Endothelial cell of umbilical vein (primary cell): ENCODE measurements around the gene PCDHGB4. TPM values are rescaled to one million over a fixed set of nuclear protein-coding genes. Genes with fewer than 3 reads are reported as not detected.

ENCODE experiments used
- BruUV-seq: library from RNA; stranded (reverse); fragments of 400-500 nt; replicated peaks from 2 replicates; lab custom pipeline; 2021; lab: Mats Ljungman, UMichigan
- CTCF ChIA-PET: fragments of 300-600, 350-600 bp; sonication (Branson Sonifier 250); formaldehyde crosslinking; loops from one replicate; lab custom pipeline; 2021; ENCODE audit warnings: antibody characterized with exemption, inconsistent platforms; lab: Charles Lee
- POLR2A ChIA-PET: fragments of 300-600, 350-600 bp; sonication (Branson Sonifier 250); formaldehyde crosslinking; loops from one replicate; lab custom pipeline; 2021; ENCODE audit warnings: antibody characterized with exemption, inconsistent platforms; lab: Charles Lee
- DNase-seq: peaks from one replicate; pipeline ENCODE4 v3.0.0-alpha.2; 2011; ENCODE audit warnings: low read depth, low spot score
- FAIRE-seq: peaks from 2 replicates; lab custom pipeline; 2011; peaks lifted over from hg19 to GRCh38; lab: Jason Lieb, UNC
- H2AFZ ChIP-seq: 2 replicates; pipeline ENCODE4 v1.6.0; 2012; ENCODE audit warnings: low read depth, low read length, control low read depth, inconsistent platforms
- H3K27ac ChIP-seq: 2 replicates; pipeline ENCODE4 v1.5.1; 2011; ENCODE audit warnings: low read depth, mild to moderate bottlenecking, control low read depth, low read length, moderate library complexity; ENCODE audit not compliant: insufficient read depth
- H3K27me3 ChIP-seq, 2 experiments: 2 replicates each; pipeline versions ENCODE4 v1.6.0 to v1.6.1; 2011; ENCODE audit warnings: low read length in 2 of 2, mixed read lengths in 1 of 2; ENCODE audit not compliant: control insufficient read depth in 2 of 2, insufficient read depth in 2 of 2
- H3K36me3 ChIP-seq, 2 experiments: 2 replicates in 1 of 2; 3 replicates in 1 of 2; pipeline ENCODE4 v1.5.1; 2011; ENCODE audit warnings: low read length in 2 of 2, mild to moderate bottlenecking in 1 of 2, moderate library complexity in 1 of 2; ENCODE audit not compliant: control insufficient read depth in 2 of 2, insufficient read depth in 2 of 2; ENCODE audit errors: extremely low read depth in 1 of 2
- H3K4me1 ChIP-seq: 3 replicates; pipeline ENCODE4 v1.5.1; 2011; ENCODE audit warnings: mild to moderate bottlenecking, low read length; ENCODE audit not compliant: control insufficient read depth, insufficient read depth; ENCODE audit errors: extremely low read depth
- H3K4me2 ChIP-seq: 2 replicates; pipeline ENCODE4 v1.6.1; 2011; ENCODE audit warnings: low read length, control low read depth, mixed read lengths; ENCODE audit not compliant: insufficient read depth
- H3K4me3 ChIP-seq, 3 experiments: fragments of 200-600 bp in 1 of 3; sonication (generic), shearing (Covaris generic) in 1 of 3; replicated peaks in 1 of 3; 2 replicates each; pipeline ENCODE4 v1.5.1; 2011 to 2016; ENCODE audit warnings: control low read depth in 3 of 3, low read length in 3 of 3, mild to moderate bottlenecking in 2 of 3, inconsistent platforms in 1 of 3, low read depth in 1 of 3, moderate library complexity in 1 of 3; ENCODE audit not compliant: insufficient read depth in 1 of 3
- H3K79me2 ChIP-seq: 2 replicates; pipeline ENCODE4 v1.6.0; 2012; ENCODE audit warnings: low read length, inconsistent platforms; ENCODE audit not compliant: control insufficient read depth, insufficient read depth
- H3K9ac ChIP-seq: replicated peaks from 2 replicates; pipeline ENCODE3; 2011; ENCODE audit warnings: low read length, control low read depth; ENCODE audit not compliant: insufficient read depth; ENCODE audit errors: extremely low read depth
- H3K9me1 ChIP-seq: replicated peaks from 3 replicates; pipeline ENCODE4 v1.6.0; 2011; ENCODE audit warnings: mild to moderate bottlenecking, low read length; ENCODE audit not compliant: control insufficient read depth, insufficient read depth; ENCODE audit errors: extremely low read depth
- H3K9me3 ChIP-seq: replicated peaks from 2 replicates; pipeline ENCODE4 v1.5.1; 2012; ENCODE audit warnings: low read length, inconsistent platforms; ENCODE audit not compliant: control insufficient read depth, insufficient read depth
- H4K20me1 ChIP-seq: replicated peaks from 2 replicates; pipeline ENCODE3; 2011; ENCODE audit warnings: mild to moderate bottlenecking, low read length; ENCODE audit not compliant: control insufficient read depth, insufficient read depth; ENCODE audit errors: extremely low read depth
- CTCF ChIP-seq, 2 donors: IDR thresholded peaks; 1 replicate in 1 of 2; 2 replicates in 1 of 2; pipeline ENCODE4 v1.5.1; 2011; ENCODE audit warnings: low read length in 2 of 2, mild to moderate bottlenecking in 2 of 2, moderate library complexity in 2 of 2, control low read depth in 1 of 2, inconsistent platforms in 1 of 2, low read depth in 1 of 2; ENCODE audit not compliant: insufficient read depth in 1 of 2; ENCODE audit errors: extremely low read depth in 1 of 2
- EZH2 ChIP-seq: IDR thresholded peaks from 2 replicates; pipeline ENCODE4 v1.6.1; 2012; ENCODE audit warnings: borderline replicate concordance, low read depth, mild to moderate bottlenecking, moderate library complexity, low read length, inconsistent platforms; ENCODE audit not compliant: severe bottlenecking
- FOS ChIP-seq: IDR thresholded peaks from 2 replicates; pipeline ENCODE4 v1.6.1; 2011; ENCODE audit warnings: mild to moderate bottlenecking, low read length, moderate library complexity, borderline replicate concordance; ENCODE audit not compliant: insufficient read depth
- GATA2 ChIP-seq: IDR thresholded peaks from 2 replicates; pipeline ENCODE4 v1.7.0; 2011; ENCODE audit warnings: low read depth, mild to moderate bottlenecking, moderate library complexity, mixed read lengths, low read length; ENCODE audit not compliant: insufficient read length, insufficient read depth
- JUN ChIP-seq: IDR thresholded peaks from 2 replicates; pipeline ENCODE4 v1.6.1; 2011; ENCODE audit warnings: borderline replicate concordance, low read depth; ENCODE audit not compliant: insufficient read length, insufficient read depth
- MAX ChIP-seq: IDR thresholded peaks from 2 replicates; pipeline ENCODE4 v1.6.1; 2011; ENCODE audit not compliant: insufficient read depth, insufficient read length
- MYC ChIP-seq: IDR thresholded peaks from one replicate; pipeline ENCODE4 v1.6.1; 2011; ENCODE audit warnings: mild to moderate bottlenecking, low read depth, low read length
- POLR2A ChIP-seq: IDR thresholded peaks from 2 replicates; pipeline ENCODE4 v1.6.1; 2012; ENCODE audit warnings: low read depth, mild to moderate bottlenecking, control low read depth, low read length
- POLR2AphosphoS5 ChIP-seq: IDR thresholded peaks from 2 replicates; pipeline ENCODE4 v1.6.1; 2012; ENCODE audit warnings: low read depth, mild to moderate bottlenecking, control low read depth, low read length, moderate library complexity; ENCODE audit not compliant: insufficient read depth
- dilution Hi-C: fragments of 300-500 bp; cut with MboI; formaldehyde crosslinking; loops from one replicate; pipeline ENCODE4 v1.15.0; 2019; ENCODE audit warnings: low sequenced_read_pairs; ENCODE audit not compliant: extremely low pct_ligation_motif_present
- intact Hi-C: fragments of 100-400 bp; cut with micrococcal nuclease; formaldehyde crosslinking; loops from one replicate; pipeline ENCODE4 v1.10.0; 2022
- polyA plus RNA-seq, 4 experiments: library from polyadenylated mRNA; depleted of rRNA in 3 of 4; stranded (reverse) in 3 of 4; unstranded in 1 of 4; fragments of >200 nt; gene quantifications; 2 replicates each; pipeline versions ENCODE4 v1.2.1 to v1.2.3, GENCODE V29; 2011 to 2012; ENCODE audit warnings: missing spikeins in 1 of 4
- total RNA-seq: library from RNA; stranded (reverse); gene quantifications from 2 replicates; pipeline ENCODE4 v1.2.3, GENCODE V29; 2021

The PCDHGB4 gene
- total and polyA plus RNA-seq, 2 donors (not counting 3 experiments of a cell fraction or from before 2014, with no cell fraction given): 6.5 to 6.9 TPM

GRCh38 chr5:141354900-141355469 lies 32.5 kb upstream of the PCDHGB4 start, which contains the start of gene PCDHGA4:
PCDHGA4 (plus strand) TSS chr5:141355021; CDS start chr5:141355108, 87 bp downstream.
- FAIRE-seq (no peak), DNase-seq (peak; percentile 34)
- no peaks in the 10 kb centered on the region for H3K36me3 ChIP-seq
- H3K9me3 ChIP-seq: no peaks in the 10 kb centered on the region
- no peaks in the 10 kb centered on the region for H3K4me1 ChIP-seq
- POLR2A ChIA-PET: no interaction called here
- H3K9ac ChIP-seq: no peak within 1 kb of the TSS
- H3K4me2 ChIP-seq: peak within 1 kb of the TSS; percentile 38
- TF ChIP-seq FOS: no peak
- TF ChIP-seq CTCF (IDR thresholded peaks at IDR 0.05; ENCODE audit: extremely low read depth in 1 of 2, insufficient read depth in 1 of 2, low read depth in 1 of 2, low read length in 2 of 2): peak; percentile 33 to 54
- H3K79me2 ChIP-seq: no peaks in the 10 kb centered on the region
- BruUV-seq: TSS peak; percentile 14
- dilution Hi-C loops (no loop called here), intact Hi-C loops (loop anchor here (5.0 kb wide), 1 partner anchor 207 kb away; no protein-coding TSS in a partner anchor)
- no peaks in the 10 kb centered on the region for H4K20me1 ChIP-seq
- peaks cover 34 to 58% of the 10 kb centered on the region in 2 experiments for H3K27me3 ChIP-seq
- CTCF ChIA-PET: interaction anchor here (0.6 to 3.0 kb wide), 20 partner anchors 9 to 212 kb away, joined by 3 to 25 read pairs (median 5); partner anchors contain the start of genes PCDHGA11, PCDHGA12, PCDHGA2 and PCDHGA3
- no peaks in the 10 kb centered on the region for H3K9me1 ChIP-seq
- peak within 1 kb of the TSS; percentile 11 to 38 (median 33) for H3K4me3 ChIP-seq
- peak within 1 kb of the TSS; percentile 73 for H2AFZ ChIP-seq
- no peak within 1 kb of the TSS for H3K27ac ChIP-seq

GRCh38 chr5:141355641-141356040 lies 31.9 kb upstream of the PCDHGB4 start:
- FAIRE-seq: no peak
- intact Hi-C loops: no loop called here

More at GRCh38 chr5:141355641-141356040, 31.9 kb upstream of the PCDHGB4 start:
- Histone ChIP-seq H2AFZ (no peak overlapping the region), H3K4me1 (no peaks in the 10 kb centered on the region), H4K20me1 (no peaks in the 10 kb centered on the region), H3K79me2 (no peaks in the 10 kb centered on the region), H3K9ac (no peak overlapping the region), H3K9me3 (no peaks in the 10 kb centered on the region), H3K4me3 (no peak overlapping the region), H3K27me3 (peaks cover 30 to 58% of the 10 kb centered on the region in 2 experiments), H3K4me2 (no peak overlapping the region), H3K36me3 (no peaks in the 10 kb centered on the region), H3K27ac (no peak overlapping the region), H3K9me1 (no peaks in the 10 kb centered on the region)
- POLR2A ChIA-PET: no interaction called here
- DNase-seq: no peak
- dilution Hi-C loops: no loop called here
- no TSS peak for BruUV-seq
- TF ChIP-seq JUN (no peak), FOS (no peak), CTCF (IDR thresholded peaks at IDR 0.05; ENCODE audit: extremely low read depth in 1 of 2, insufficient read depth in 1 of 2, low read depth in 1 of 2, low read length in 2 of 2) (no peak), MYC (no peak), MAX (no peak), POLR2A (no peak), EZH2 (no peak), GATA2 (no peak), POLR2AphosphoS5 (no peak)
- CTCF ChIA-PET: interaction anchor here (0.9 to 3.0 kb wide), 17 partner anchors 9 to 208 kb away, joined by 3 to 25 read pairs (median 5); partner anchors contain the start of genes PCDHGA11, PCDHGA12, PCDHGA2 and PCDHGA3
